ENCODE data around the gene RNF215. TPM values are rescaled to one million over a fixed set of nuclear protein-coding genes. Genes with fewer than 3 reads are reported as not detected.
"Not testable (repeated sequence)": the region's sequence is repeated elsewhere in the genome, so short reads cannot be mapped to it uniquely, and the experiment has no call there.

RNF215 gene
- total RNA-seq, 1 donor from 2014 or later, result 6.7 TPM

GRCh38 chr22:30338802-30339201 is 48.4 kb downstream of the RNF215 start:
- Histone ChIP-seq H3K27me3 (no peaks in the 10 kb centered on the region), H3K27ac (no peak overlapping the region), H3K4me1 (peaks cover 0 to 18% of the 10 kb centered on the region in 2 donors), H3K36me3 (peaks cover 95 to 100% of the 10 kb centered on the region in 2 donors), H3K4me3 (no peak overlapping the region), H3K9me3 (no peaks in the 10 kb centered on the region)
- no peak for TF ChIP-seq CTCF (IDR thresholded peaks at IDR 0.05)
- DNase-seq (ENCODE audit: low spot score in 2 of 2), result no peak
- intact Hi-C loops (cut with DNase I), result no loop called here

GRCh38 chr22:30338341-30338740 is 48.9 kb downstream of the RNF215 start:
- Histone ChIP-seq H3K4me1 (peaks cover 0 to 18% of the 10 kb centered on the region in 2 donors), H3K36me3 (peaks cover 93 to 100% of the 10 kb centered on the region in 2 donors)
- H3K27me3 ChIP-seq; DNase-seq (ENCODE audit: low spot score in 2 of 2); intact Hi-C loops (cut with DNase I); H3K4me3 ChIP-seq; H3K9me3 ChIP-seq; H3K27ac ChIP-seq: not testable (repeated sequence)

- H3K36me3 ChIP-seq, result peaks cover 90 to 100% of the 10 kb centered on the region in 2 donors
- no peak overlapping the region for H3K27ac ChIP-seq
- intact Hi-C loops (cut with DNase I), result no loop called here
- no peak for TF ChIP-seq CTCF (IDR thresholded peaks at IDR 0.05)
- no peaks in the 10 kb centered on the region for H3K27me3 ChIP-seq
- DNase-seq (ENCODE audit: low spot score in 2 of 2), result no peak
- H3K9me3 ChIP-seq, result no peaks in the 10 kb centered on the region
- no peak overlapping the region for H3K4me3 ChIP-seq
- peaks cover 0 to 18% of the 10 kb centered on the region in 2 donors for H3K4me1 ChIP-seq
Measured at GRCh38 chr22:30337461-30337778, 49.8 kb downstream of the RNF215 start.

GRCh38 chr22:30336752-30337460 is 50.3 kb downstream of the RNF215 start:
- peaks cover 0 to 14% of the 10 kb centered on the region in 2 donors for H3K4me1 ChIP-seq
- DNase-seq (ENCODE audit: low spot score in 2 of 2), result no peak
- TF ChIP-seq CTCF (IDR thresholded peaks at IDR 0.05), result no peak
- intact Hi-C loops (cut with DNase I), result no loop called here
- H3K27me3 ChIP-seq, result no peaks in the 10 kb centered on the region
- H3K36me3 ChIP-seq, result peaks cover 88 to 98% of the 10 kb centered on the region in 2 donors
- no peak overlapping the region for H3K27ac ChIP-seq
- no peak overlapping the region for H3K4me3 ChIP-seq
- no peaks in the 10 kb centered on the region for H3K9me3 ChIP-seq

GRCh38 chr22:30335236-30335635 is 52.0 kb downstream of the RNF215 start:
- intact Hi-C loops (cut with DNase I), result no loop called here
- Histone ChIP-seq H3K36me3 (peaks cover 74 to 93% of the 10 kb centered on the region in 2 donors), H3K4me3 (no peak overlapping the region), H3K27me3 (no peaks in the 10 kb centered on the region), H3K27ac (no peak overlapping the region), H3K9me3 (no peaks in the 10 kb centered on the region), H3K4me1 (peaks cover 0 to 1% of the 10 kb centered on the region in 2 donors)
- no peak for DNase-seq (ENCODE audit: low spot score in 2 of 2)
- no peak for TF ChIP-seq CTCF (IDR thresholded peaks at IDR 0.05)

GRCh38 chr22:30334646-30335045 is 52.6 kb downstream of the RNF215 start:
- Histone ChIP-seq H3K27me3 (no peaks in the 10 kb centered on the region), H3K36me3 (peaks cover 68 to 87% of the 10 kb centered on the region in 2 donors), H3K9me3 (no peaks in the 10 kb centered on the region), H3K4me1 (no peaks in the 10 kb centered on the region), H3K27ac (no peak overlapping the region), H3K4me3 (no peak overlapping the region)
- no peak for TF ChIP-seq CTCF (IDR thresholded peaks at IDR 0.05)
- intact Hi-C loops (cut with DNase I), result no loop called here
- no peak for DNase-seq (ENCODE audit: low spot score in 2 of 2)
